Stimulated activated CD8-positive, alpha-beta memory T cell treated with anti-CD3 and anti-CD28 coated beads, Interleukin-15, amount 100 ng/mL, for 1 hour (primary cell): ENCODE results near the gene TSPAN18.

Experiments
- DNase-seq: peaks from one replicate; pipeline ENCODE4 v3.0.0-alpha.2; 2020; ENCODE audit warnings: low read depth

The TSPAN18 gene

GRCh38 chr11:44848203-44848962 lies 121.6 kb downstream of the TSPAN18 start:
- no peak for DNase-seq

- DNase-seq: no peak
These were observed 122.2 kb downstream of the TSPAN18 start for GRCh38 chr11:44848963-44849350.

DNA sequence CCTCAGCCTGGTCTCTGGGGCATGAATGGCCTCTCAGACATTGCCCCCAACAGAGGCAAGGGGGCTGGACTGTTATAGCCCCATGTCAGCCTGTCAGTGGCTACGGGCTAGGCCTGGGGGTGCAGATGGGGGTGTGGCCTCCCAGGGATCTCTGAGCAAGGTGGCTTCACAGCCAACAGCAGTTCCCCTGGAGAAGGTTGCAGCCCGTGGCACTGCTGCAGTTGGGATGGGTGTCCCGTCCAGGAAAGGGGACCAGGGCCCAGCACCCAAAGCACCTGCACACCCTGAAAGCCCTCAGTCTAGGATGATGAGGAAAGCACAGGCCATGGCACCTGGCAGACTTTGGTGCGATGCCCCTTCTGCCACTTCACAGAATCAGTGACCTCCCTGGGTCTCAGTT lies 122.7 kb downstream of the TSPAN18 start:
- no peak for DNase-seq

- DNase-seq: no peak
These were observed 123.2 kb downstream of the TSPAN18 start for GRCh38 chr11:44849922-44850321.

DNA sequence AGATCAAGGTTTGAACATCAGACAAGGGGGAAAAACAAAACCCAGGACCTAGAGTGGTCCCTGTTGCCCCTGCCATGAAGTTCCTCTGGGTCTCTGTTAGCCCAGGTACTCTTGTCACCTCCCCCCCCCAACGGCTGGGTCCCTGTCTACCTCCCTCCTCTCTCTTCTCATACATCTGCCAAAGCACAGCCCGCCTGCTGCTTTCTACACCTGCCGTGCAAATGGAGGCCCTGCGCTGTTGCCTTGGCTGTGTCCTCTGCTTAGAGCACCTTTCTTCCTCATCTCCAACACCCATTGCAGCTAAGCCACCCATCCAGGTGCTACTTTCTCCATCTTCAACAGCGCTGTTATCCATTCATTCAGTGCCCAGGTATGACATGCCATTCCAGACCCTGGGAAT lies 124.7 kb downstream of the TSPAN18 start:
- DNase-seq: no peak

GRCh38 chr11:44852159-44852747 lies 125.5 kb downstream of the TSPAN18 start:
- no peak for DNase-seq

DNA sequence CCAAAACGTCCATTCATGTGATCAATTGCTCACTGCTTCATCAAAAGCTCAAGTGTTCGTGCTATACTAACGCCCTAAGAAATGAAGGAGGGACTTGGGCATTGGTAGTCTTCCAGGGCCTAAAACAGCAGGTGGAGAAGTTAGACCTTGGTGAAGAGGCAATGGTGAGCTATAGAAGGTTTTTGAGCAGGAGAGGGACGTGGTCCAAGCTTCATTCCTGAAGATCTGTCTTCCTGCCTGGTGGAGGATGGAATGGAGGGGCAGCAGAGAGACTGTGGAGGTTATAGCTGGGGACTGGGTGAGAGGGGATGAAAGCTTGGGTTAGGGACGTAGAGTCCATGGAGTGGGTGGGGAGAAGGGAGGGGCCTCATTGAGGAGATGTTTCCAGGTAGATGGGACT lies 126.2 kb downstream of the TSPAN18 start:
- no peak for DNase-seq

DNA sequence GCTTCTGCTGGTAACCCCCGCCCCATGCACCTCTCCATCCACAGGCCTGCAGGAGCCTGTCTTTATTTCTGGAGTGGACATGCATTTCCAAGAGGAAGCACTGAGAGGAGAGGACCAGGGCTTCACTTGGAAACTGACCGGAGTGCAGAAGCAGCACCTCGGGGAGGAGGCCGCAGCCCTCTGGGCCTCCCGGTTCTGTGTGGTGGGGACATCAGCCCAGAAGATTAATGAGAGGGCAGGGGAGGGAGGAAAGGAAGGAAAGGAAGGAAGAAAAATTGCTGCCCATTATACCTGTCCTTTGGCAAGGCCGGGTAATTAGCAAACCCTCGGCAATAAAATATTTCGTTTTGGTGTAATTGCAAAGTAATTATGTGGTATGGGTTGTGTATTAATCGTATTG lies 126.9 kb downstream of the TSPAN18 start:
- DNase-seq: no peak

DNA sequence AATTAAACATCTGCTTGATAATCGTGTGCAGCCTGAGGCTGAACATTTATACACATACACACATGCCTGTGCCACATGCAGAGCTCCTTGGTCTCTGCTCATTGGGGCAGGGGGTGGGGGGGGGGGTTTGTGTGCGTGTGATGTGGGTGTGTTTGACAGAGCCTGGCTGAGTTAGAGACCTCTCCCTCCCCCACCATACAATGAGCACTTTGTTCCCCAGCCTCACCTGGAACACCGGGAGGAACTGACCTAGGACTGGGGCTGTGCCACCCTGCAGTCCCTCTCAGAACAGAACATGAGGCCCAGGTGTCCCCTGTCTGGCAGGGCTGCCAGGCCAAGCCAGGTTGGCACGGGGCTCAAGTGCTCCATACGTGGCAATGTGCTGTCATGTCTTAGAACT lies 127.3 kb downstream of the TSPAN18 start:
- DNase-seq: no peak

GRCh38 chr11:44854741-44855492 lies 128.2 kb downstream of the TSPAN18 start:
- no peak for DNase-seq

- DNase-seq: no peak
These were observed 128.7 kb downstream of the TSPAN18 start for GRCh38 chr11:44855493-44855849.

- DNase-seq: no peak
These were observed 130.8 kb downstream of the TSPAN18 start for GRCh38 chr11:44857490-44858090.

DNA sequence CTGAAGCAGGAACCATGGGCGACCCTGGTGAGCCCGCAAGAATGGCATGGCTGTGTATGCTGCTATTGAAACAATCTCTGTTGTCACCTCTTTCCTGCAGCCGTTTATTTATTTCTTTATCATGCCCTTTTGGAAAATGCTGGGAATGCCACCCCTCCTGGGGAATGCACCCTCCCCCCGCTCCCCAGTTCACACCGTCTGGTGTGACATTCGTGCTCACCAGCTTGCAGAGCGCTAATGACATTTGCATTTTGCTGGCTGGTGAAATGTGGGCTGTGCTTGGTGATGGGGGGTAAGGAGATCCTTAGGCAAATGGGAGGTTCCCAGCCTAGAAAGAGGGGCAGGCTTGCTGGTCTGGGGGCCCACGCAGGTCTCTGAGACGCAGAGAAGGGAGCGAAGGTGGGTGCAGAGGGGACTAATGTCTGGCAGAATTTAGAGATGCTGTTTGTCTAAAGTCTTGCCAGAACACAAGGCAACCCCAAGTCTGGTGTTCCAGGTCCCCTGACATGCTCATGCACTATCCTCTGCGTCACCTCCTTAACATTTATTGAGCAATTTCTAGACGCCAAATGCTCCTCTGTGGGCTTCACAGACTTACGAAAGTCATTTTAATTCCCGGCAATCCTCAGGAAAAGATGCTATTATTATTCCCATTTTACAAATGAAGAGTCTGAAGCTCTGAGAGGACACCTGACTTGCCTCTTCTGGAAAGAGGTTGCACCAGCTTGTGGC lies 132.2 kb downstream of the TSPAN18 start:
- DNase-seq: no peak

DNA sequence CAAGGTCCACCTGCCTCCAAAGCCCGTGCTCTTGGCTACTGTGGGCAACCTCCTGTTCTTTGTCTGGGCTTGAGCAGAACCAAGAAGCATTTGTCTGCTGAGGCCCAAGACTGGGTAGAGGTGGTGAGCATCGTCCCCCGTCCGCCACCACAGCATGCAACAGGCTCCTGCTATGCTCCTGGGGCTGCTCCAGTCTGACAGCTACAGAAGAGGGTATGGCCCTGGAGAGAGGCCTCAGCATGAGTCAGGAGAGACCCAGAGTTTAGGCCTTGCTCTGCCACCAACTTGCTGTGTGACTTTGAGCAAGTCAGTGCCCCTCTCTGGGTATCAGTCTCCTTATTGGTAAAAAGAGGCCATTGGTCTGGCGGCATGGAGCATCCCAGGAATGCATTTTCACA lies 132.8 kb downstream of the TSPAN18 start:
- no peak for DNase-seq

- no peak for DNase-seq
These were observed 133.6 kb downstream of the TSPAN18 start for GRCh38 chr11:44860346-44860745.

- DNase-seq: peak; percentile 62
These were observed 135.2 kb downstream of the TSPAN18 start for GRCh38 chr11:44861849-44862557.

DNA sequence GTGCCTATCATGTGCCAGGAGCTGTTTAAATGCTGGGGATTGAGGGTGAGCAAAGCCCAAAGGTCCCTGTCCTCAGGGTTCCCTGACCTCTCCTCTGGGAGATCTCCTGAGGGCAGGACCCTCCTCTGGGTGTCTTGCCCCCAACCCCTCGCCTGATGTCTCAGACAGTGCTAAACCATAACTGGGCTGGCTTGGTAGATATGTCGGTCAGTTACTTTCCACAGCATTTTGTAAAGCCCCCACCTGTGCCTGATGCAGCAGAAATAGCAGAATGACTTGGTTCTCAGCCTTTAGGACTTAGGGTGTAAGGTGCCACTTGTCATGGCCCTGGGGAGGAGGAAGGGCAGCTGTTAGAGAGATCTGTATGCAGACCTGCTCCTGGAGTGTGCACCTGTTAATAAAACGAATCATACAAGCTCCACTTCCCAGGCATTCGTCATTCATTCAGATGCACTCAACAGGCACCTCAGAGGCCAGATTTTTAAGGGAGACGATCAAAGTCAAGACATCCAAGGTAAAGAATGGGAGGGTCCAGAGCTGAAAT lies 135.9 kb downstream of the TSPAN18 start:
- DNase-seq: no peak

GRCh38 chr11:44863231-44863630 lies 136.5 kb downstream of the TSPAN18 start:
- no peak for DNase-seq

- DNase-seq: no peak
These were observed 139.1 kb downstream of the TSPAN18 start for GRCh38 chr11:44865866-44866272.

DNA sequence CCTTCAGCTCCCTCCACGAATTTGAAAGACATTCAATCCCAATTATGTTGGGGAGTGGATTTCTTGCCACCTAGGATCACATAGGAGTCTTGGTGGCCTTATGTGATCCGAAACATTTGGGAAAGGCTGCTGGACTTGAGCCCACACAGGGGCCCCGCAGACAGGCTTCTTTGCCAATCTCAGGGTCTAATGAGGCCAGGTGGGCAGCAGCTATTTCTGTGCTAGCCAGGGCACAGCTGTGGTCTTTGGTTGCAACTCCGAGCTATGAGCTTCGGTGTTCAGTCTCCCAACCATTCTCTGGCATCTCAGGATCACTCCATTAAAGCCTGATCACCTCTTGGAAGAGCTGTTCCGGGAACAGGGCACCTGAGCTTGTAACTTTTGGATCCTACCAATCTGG lies 139.5 kb downstream of the TSPAN18 start:
- no peak for DNase-seq

- no peak for DNase-seq
These were observed 141.3 kb downstream of the TSPAN18 start for GRCh38 chr11:44868021-44868420.
